ENCODE data around the gene SPPL2C. TPM values are rescaled to one million over a fixed set of nuclear protein-coding genes. Genes with fewer than 3 reads are reported as not detected.

SPPL2C gene
- total and polyA plus RNA-seq, 2 experiments from 2014 or later = 0.12 TPM; not detected in 1

- H3K4me3 ChIP-seq = no peak overlapping the region
- no peak for DNase-seq (ENCODE audit: low read depth in 1 of 2, low spot score in 1 of 2)
- H3K27ac ChIP-seq = no peak overlapping the region
- no peak for TF ChIP-seq CTCF (IDR thresholded peaks at IDR 0.05; ENCODE audit: low read depth, low read length)
- no peaks in the 10 kb centered on the region for H3K4me1 ChIP-seq (ENCODE audit: low read depth)
- no peaks in the 10 kb centered on the region for H3K9me3 ChIP-seq (ENCODE audit: low read depth)
- H3K27me3 ChIP-seq = no peaks in the 10 kb centered on the region
- H3K36me3 ChIP-seq = no peaks in the 10 kb centered on the region
Observed at GRCh38 chr17:45870342-45870974, 25.8 kb downstream of the SPPL2C start.

GRCh38 chr17:45871718-45872117 lies 27.0 kb downstream of the SPPL2C start:
- H3K27me3 ChIP-seq = peaks cover 4% of the 10 kb centered on the region
- DNase-seq (ENCODE audit: low read depth in 1 of 2, low spot score in 1 of 2) = no peak

GRCh38 chr17:45873728-45874127 lies 29.0 kb downstream of the SPPL2C start:
- Histone ChIP-seq H3K9me3 (ENCODE audit: low read depth) (no peaks in the 10 kb centered on the region), H3K36me3 (no peaks in the 10 kb centered on the region), H3K27ac (no peak overlapping the region), H3K4me3 (no peak overlapping the region), H3K4me1 (ENCODE audit: low read depth) (no peaks in the 10 kb centered on the region), H3K27me3 (peaks cover 13% of the 10 kb centered on the region)
- no peak for DNase-seq (ENCODE audit: low read depth in 1 of 2, low spot score in 1 of 2)
- TF ChIP-seq CTCF (IDR thresholded peaks at IDR 0.05; ENCODE audit: low read depth, low read length) = no peak

More at GRCh38 chr17:45871718-45872117, 27.0 kb downstream of the SPPL2C start:
- H3K4me1 ChIP-seq (ENCODE audit: low read depth) = no peaks in the 10 kb centered on the region
- no peaks in the 10 kb centered on the region for H3K36me3 ChIP-seq
- H3K4me3 ChIP-seq = no peak overlapping the region
- H3K27ac ChIP-seq = no peak overlapping the region
- TF ChIP-seq CTCF (IDR thresholded peaks at IDR 0.05; ENCODE audit: low read depth, low read length) = no peak
- no peaks in the 10 kb centered on the region for H3K9me3 ChIP-seq (ENCODE audit: low read depth)

- no peaks in the 10 kb centered on the region for H3K36me3 ChIP-seq
- no peaks in the 10 kb centered on the region for H3K4me1 ChIP-seq (ENCODE audit: low read depth)
- no peak overlapping the region for H3K27ac ChIP-seq
- no peak for DNase-seq (ENCODE audit: low read depth in 1 of 2, low spot score in 1 of 2)
- TF ChIP-seq CTCF (IDR thresholded peaks at IDR 0.05; ENCODE audit: low read depth, low read length) = no peak
- H3K4me3 ChIP-seq = no peak overlapping the region
- H3K27me3 ChIP-seq = peaks cover 13% of the 10 kb centered on the region
- H3K9me3 ChIP-seq (ENCODE audit: low read depth) = no peaks in the 10 kb centered on the region
Observed at GRCh38 chr17:45874151-45874550, 29.5 kb downstream of the SPPL2C start.

- H3K4me1 ChIP-seq (ENCODE audit: low read depth) = no peaks in the 10 kb centered on the region
- no peak overlapping the region for H3K27ac ChIP-seq
- H3K4me3 ChIP-seq = no peak overlapping the region
- no peak for TF ChIP-seq CTCF (IDR thresholded peaks at IDR 0.05; ENCODE audit: low read depth, low read length)
- no peaks in the 10 kb centered on the region for H3K36me3 ChIP-seq
- H3K9me3 ChIP-seq (ENCODE audit: low read depth) = no peaks in the 10 kb centered on the region
- DNase-seq (ENCODE audit: low read depth in 1 of 2, low spot score in 1 of 2) = no peak
- H3K27me3 ChIP-seq = peaks cover 19% of the 10 kb centered on the region
Observed at GRCh38 chr17:45876539-45876938, 31.9 kb downstream of the SPPL2C start.
